ENCODE measurements around the gene ALKBH3.

Gene ALKBH3

GRCh38 chr11:43922744-43923405 is 42.2 kb downstream of the ALKBH3 start:
- DNase-seq (ENCODE audit: low read depth): no peak

- DNase-seq (ENCODE audit: low read depth): no peak
Observed at GRCh38 chr11:43923406-43924111, 42.9 kb downstream of the ALKBH3 start.

- no peak for DNase-seq (ENCODE audit: low read depth)
Observed at GRCh38 chr11:43924112-43924855, 43.7 kb downstream of the ALKBH3 start.

GRCh38 chr11:43925063-43925931 is 44.7 kb downstream of the ALKBH3 start:
- no peak for DNase-seq (ENCODE audit: low read depth)

GRCh38 chr11:43925932-43926505 is 45.4 kb downstream of the ALKBH3 start:
- no peak for DNase-seq (ENCODE audit: low read depth)

- no peak for DNase-seq (ENCODE audit: low read depth)
Observed at GRCh38 chr11:43927070-43927469, 46.4 kb downstream of the ALKBH3 start.

GRCh38 chr11:43927925-43928707 is 47.5 kb downstream of the ALKBH3 start:
- DNase-seq (ENCODE audit: low read depth): no peak

- no peak for DNase-seq (ENCODE audit: low read depth)
Observed at GRCh38 chr11:43928721-43929120, 48.1 kb downstream of the ALKBH3 start.

- DNase-seq (ENCODE audit: low read depth): no peak
Observed at GRCh38 chr11:43930868-43931716, 50.5 kb downstream of the ALKBH3 start.

- DNase-seq (ENCODE audit: low read depth): no peak
Observed at GRCh38 chr11:43931717-43932039, 51.0 kb downstream of the ALKBH3 start.

GRCh38 chr11:43933226-43933607 is 52.6 kb downstream of the ALKBH3 start:
- DNase-seq (ENCODE audit: low read depth): no peak

- no peak for DNase-seq (ENCODE audit: low read depth)
Observed at GRCh38 chr11:43933608-43934551, 53.2 kb downstream of the ALKBH3 start.

GRCh38 chr11:43934601-43935423 is 54.2 kb downstream of the ALKBH3 start:
- DNase-seq (ENCODE audit: low read depth): no peak

GRCh38 chr11:43935424-43935979 is 54.9 kb downstream of the ALKBH3 start:
- no peak for DNase-seq (ENCODE audit: low read depth)

GRCh38 chr11:43936076-43936475 is 55.4 kb downstream of the ALKBH3 start:
- DNase-seq (ENCODE audit: low read depth): no peak

- DNase-seq (ENCODE audit: low read depth): no peak
Observed at GRCh38 chr11:43937434-43938411, 57.1 kb downstream of the ALKBH3 start.
